Liver (tissue), 9 donors: ENCODE measurements around the gene HTR7. TPM values are rescaled to one million over a fixed set of nuclear protein-coding genes. Genes with fewer than 3 reads are reported as not detected.

Source experiments
- DNase-seq: peaks from one replicate; pipeline ENCODE4 v3.0.0-alpha.2; 2017; ENCODE audit warnings: low spot score
- H3K27ac ChIP-seq, 2 donors: one replicate each; pipeline ENCODE4 v1.7.0; 2013; ENCODE audit warnings: inconsistent platforms in 2 of 2, low read length in 2 of 2, control low read depth in 1 of 2, low read depth in 1 of 2, mild to moderate bottlenecking in 1 of 2
- H3K27me3 ChIP-seq, 4 donors: one replicate each; pipeline versions ENCODE4 v1.6.1 to v1.7.0; 2013; ENCODE audit warnings: low read length in 3 of 4, inconsistent platforms in 1 of 4, mild to moderate bottlenecking in 1 of 4, moderate library complexity in 1 of 4; ENCODE audit not compliant: control insufficient read depth in 4 of 4, insufficient read depth in 4 of 4
- H3K36me3 ChIP-seq, 4 donors: one replicate each; pipeline versions ENCODE4 v1.6.1 to v1.7.0; 2013; ENCODE audit warnings: low read length in 3 of 4, mild to moderate bottlenecking in 3 of 4, low read depth in 1 of 4, moderate library complexity in 1 of 4; ENCODE audit not compliant: control insufficient read depth in 4 of 4, insufficient read depth in 3 of 4
- H3K4me1 ChIP-seq, 4 donors: one replicate each; pipeline versions ENCODE4 v1.6.1 to v1.7.0; 2013; ENCODE audit warnings: low read length in 3 of 4, mild to moderate bottlenecking in 3 of 4, moderate library complexity in 1 of 4; ENCODE audit not compliant: control insufficient read depth in 4 of 4, insufficient read depth in 4 of 4
- H3K4me3 ChIP-seq, 3 donors: one replicate each; pipeline versions ENCODE4 v1.6.1 to v1.7.0; 2013; ENCODE audit warnings: low read length in 3 of 3, control low read depth in 1 of 3, low read depth in 1 of 3, mild to moderate bottlenecking in 1 of 3
- H3K9ac ChIP-seq, 2 donors: one replicate each; pipeline ENCODE4 v1.7.0; 2013; ENCODE audit warnings: low read length in 2 of 2, mild to moderate bottlenecking in 2 of 2, moderate library complexity in 2 of 2, control low read depth in 1 of 2, low read depth in 1 of 2
- H3K9me3 ChIP-seq, 4 donors: one replicate each; pipeline versions ENCODE4 v1.6.1 to v1.7.0; 2013; ENCODE audit warnings: low read length in 3 of 4; ENCODE audit not compliant: control insufficient read depth in 4 of 4
- ATF3 ChIP-seq: IDR thresholded peaks from 2 replicates; pipeline ENCODE4 v1.6.1; 2016; ENCODE audit warnings: antibody characterized with exemption
- EGR1 ChIP-seq, 2 donors: IDR thresholded peaks; 2 replicates each; pipeline ENCODE4 v1.6.1; 2016 to 2018; ENCODE audit warnings: antibody characterized with exemption in 2 of 2, low read depth in 2 of 2
- FOXA1 ChIP-seq: IDR thresholded peaks from 2 replicates; pipeline ENCODE4 v1.6.1; 2016; ENCODE audit warnings: antibody characterized with exemption
- FOXA2 ChIP-seq: IDR thresholded peaks from 2 replicates; pipeline ENCODE4 v1.6.1; 2016; ENCODE audit warnings: antibody characterized with exemption
- GABPA ChIP-seq, 2 donors: IDR thresholded peaks in 1 of 2; conservative IDR thresholded peaks in 1 of 2; 2 replicates each; pipeline ENCODE4 v1.6.1; 2016; ENCODE audit warnings: antibody characterized with exemption in 2 of 2, mild to moderate bottlenecking in 1 of 2, moderate library complexity in 1 of 2
- HNF4G ChIP-seq: IDR thresholded peaks from 2 replicates; pipeline ENCODE4 v1.6.1; 2016; ENCODE audit warnings: antibody characterized with exemption
- JUND ChIP-seq, 2 donors: IDR thresholded peaks; 2 replicates each; pipeline ENCODE4 v1.6.1; 2016; ENCODE audit warnings: antibody characterized with exemption in 2 of 2
- MAX ChIP-seq: IDR thresholded peaks from 2 replicates; pipeline ENCODE4 v1.6.1; 2016; ENCODE audit warnings: antibody characterized with exemption
- NR2F2 ChIP-seq: IDR thresholded peaks from 2 replicates; pipeline ENCODE4 v1.6.1; 2016; ENCODE audit warnings: antibody characterized with exemption
- RXRA ChIP-seq, 2 donors: IDR thresholded peaks; 2 replicates each; pipeline ENCODE4 v1.6.1; 2017 to 2018; ENCODE audit warnings: antibody characterized with exemption in 2 of 2, mild to moderate bottlenecking in 1 of 2
- SP1 ChIP-seq: IDR thresholded peaks from 2 replicates; pipeline ENCODE4 v1.6.1; 2018; ENCODE audit warnings: antibody characterized with exemption, mild to moderate bottlenecking
- TAF1 ChIP-seq: conservative IDR thresholded peaks from 2 replicates; pipeline ENCODE4 v1.6.1; 2016; ENCODE audit warnings: antibody characterized with exemption, mild to moderate bottlenecking
- YY1 ChIP-seq: IDR thresholded peaks from 2 replicates; pipeline ENCODE4 v1.6.1; 2016; ENCODE audit warnings: antibody characterized with exemption, mild to moderate bottlenecking
- whole genome bisulfite sequencing: extraction: QIAGEN DNeasy Blood & Tissue Kit; methylation state at CpG from one replicate; pipeline ENCODE4 v1.1.7; 2013; 5-methylcytosine and 5-hydroxymethylcytosine counted together
- polyA plus RNA-seq, 2 donors: library from polyadenylated mRNA; stranded (reverse) in 1 of 2; unstranded in 1 of 2; fragments of 200-250 nt in 1 of 2; fragments of >200 nt in 1 of 2; fragmentation: Nextera tagmentation in 1 of 2; extraction: Ambion mirVana in 1 of 2; gene quantifications; one replicate each; pipeline versions ENCODE4 v1.2.1 to v1.2.3, GENCODE V29; 2013 to 2015
- total RNA-seq, 2 donors: library from RNA; depleted of rRNA; stranded (reverse); fragments of >200 nt; gene quantifications; one replicate each; pipeline ENCODE4 v1.2.3, GENCODE V29; 2014
- TF ChIP-seq, protein P1 (sequence below): IDR thresholded peaks from 2 replicates; pipeline ENCODE4 v1.6.1; 2016; ENCODE audit warnings: antibody characterized with exemption, mild to moderate bottlenecking
- TF ChIP-seq, protein P2 (sequence below): fragments of 150-350 bp; IDR thresholded peaks from 2 replicates; pipeline ENCODE4 v1.5.1; 2017; ENCODE audit warnings: improper control_type of control experiment, low read depth, low read length; ENCODE audit not compliant: missing input control
- donor health status: healthy.
- donor health status: healthy.
- donor health status: healthy.
- donor health status: healthy.
- donor health status: healthy.

Gene HTR7
- total and polyA plus RNA-seq, 4 donors: 0.17 to 0.61 (median 0.18) TPM; not detected in 1

DNA sequence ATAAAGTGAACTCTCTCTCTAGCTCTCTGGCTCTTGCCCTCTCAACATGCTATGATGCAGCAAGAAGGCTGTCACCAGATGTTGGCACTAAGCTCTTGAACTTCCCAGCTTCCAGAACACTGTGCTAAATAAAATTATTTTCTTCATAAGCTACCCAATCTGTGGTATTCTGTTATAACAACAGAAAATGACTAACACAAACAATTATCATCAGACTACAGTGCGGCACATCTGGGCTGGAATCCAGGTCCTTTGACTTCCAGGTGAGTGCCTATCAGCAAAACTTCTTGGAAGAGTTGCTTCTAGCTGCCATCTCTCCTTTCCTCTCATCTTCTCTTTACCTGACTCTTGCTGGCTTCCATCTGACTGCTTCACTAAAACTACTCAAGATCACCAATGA, 20.4 kb downstream of the HTR7 start:
- DNase-seq: no peak
- H3K36me3 ChIP-seq: no peaks in the 10 kb centered on the region
- H3K9ac ChIP-seq: no peak overlapping the region
- peaks cover 0 to 2% (median 0%) of the 10 kb centered on the region in 4 donors for H3K9me3 ChIP-seq
- no peak overlapping the region for H3K4me3 ChIP-seq
- peaks cover 0 to 4% (median 0%) of the 10 kb centered on the region in 4 donors for H3K27me3 ChIP-seq
- H3K27ac ChIP-seq: no peak overlapping the region
- WGBS: 83% methylated on average over 1 of the region's 1 CpG
- no peaks in the 10 kb centered on the region for H3K4me1 ChIP-seq
- TF ChIP-seq GABPA (IDR thresholded peaks at IDR 0.05 in 1 of 2, conservative IDR thresholded peaks at IDR 0.05 in 1 of 2) (no peak), MAX (no peak), JUND (IDR thresholded peaks at IDR 0.05) (no peak), NR2F2 (no peak), SP1 (no peak), HNF4G (no peak), ATF3 (no peak), TAF1 (no peak), EGR1 (IDR thresholded peaks at IDR 0.05; ENCODE audit: low read depth in 2 of 2) (no peak), YY1 (no peak), RXRA (IDR thresholded peaks at IDR 0.05) (no peak), FOXA2 (no peak), FOXA1 (no peak)
- TF ChIP-seq, protein P1, sequence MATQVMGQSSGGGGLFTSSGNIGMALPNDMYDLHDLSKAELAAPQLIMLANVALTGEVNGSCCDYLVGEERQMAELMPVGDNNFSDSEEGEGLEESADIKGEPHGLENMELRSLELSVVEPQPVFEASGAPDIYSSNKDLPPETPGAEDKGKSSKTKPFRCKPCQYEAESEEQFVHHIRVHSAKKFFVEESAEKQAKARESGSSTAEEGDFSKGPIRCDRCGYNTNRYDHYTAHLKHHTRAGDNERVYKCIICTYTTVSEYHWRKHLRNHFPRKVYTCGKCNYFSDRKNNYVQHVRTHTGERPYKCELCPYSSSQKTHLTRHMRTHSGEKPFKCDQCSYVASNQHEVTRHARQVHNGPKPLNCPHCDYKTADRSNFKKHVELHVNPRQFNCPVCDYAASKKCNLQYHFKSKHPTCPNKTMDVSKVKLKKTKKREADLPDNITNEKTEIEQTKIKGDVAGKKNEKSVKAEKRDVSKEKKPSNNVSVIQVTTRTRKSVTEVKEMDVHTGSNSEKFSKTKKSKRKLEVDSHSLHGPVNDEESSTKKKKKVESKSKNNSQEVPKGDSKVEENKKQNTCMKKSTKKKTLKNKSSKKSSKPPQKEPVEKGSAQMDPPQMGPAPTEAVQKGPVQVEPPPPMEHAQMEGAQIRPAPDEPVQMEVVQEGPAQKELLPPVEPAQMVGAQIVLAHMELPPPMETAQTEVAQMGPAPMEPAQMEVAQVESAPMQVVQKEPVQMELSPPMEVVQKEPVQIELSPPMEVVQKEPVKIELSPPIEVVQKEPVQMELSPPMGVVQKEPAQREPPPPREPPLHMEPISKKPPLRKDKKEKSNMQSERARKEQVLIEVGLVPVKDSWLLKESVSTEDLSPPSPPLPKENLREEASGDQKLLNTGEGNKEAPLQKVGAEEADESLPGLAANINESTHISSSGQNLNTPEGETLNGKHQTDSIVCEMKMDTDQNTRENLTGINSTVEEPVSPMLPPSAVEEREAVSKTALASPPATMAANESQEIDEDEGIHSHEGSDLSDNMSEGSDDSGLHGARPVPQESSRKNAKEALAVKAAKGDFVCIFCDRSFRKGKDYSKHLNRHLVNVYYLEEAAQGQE: no peak
- TF ChIP-seq, protein P2, sequence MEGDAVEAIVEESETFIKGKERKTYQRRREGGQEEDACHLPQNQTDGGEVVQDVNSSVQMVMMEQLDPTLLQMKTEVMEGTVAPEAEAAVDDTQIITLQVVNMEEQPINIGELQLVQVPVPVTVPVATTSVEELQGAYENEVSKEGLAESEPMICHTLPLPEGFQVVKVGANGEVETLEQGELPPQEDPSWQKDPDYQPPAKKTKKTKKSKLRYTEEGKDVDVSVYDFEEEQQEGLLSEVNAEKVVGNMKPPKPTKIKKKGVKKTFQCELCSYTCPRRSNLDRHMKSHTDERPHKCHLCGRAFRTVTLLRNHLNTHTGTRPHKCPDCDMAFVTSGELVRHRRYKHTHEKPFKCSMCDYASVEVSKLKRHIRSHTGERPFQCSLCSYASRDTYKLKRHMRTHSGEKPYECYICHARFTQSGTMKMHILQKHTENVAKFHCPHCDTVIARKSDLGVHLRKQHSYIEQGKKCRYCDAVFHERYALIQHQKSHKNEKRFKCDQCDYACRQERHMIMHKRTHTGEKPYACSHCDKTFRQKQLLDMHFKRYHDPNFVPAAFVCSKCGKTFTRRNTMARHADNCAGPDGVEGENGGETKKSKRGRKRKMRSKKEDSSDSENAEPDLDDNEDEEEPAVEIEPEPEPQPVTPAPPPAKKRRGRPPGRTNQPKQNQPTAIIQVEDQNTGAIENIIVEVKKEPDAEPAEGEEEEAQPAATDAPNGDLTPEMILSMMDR: no peak

- Histone ChIP-seq H3K27me3 (peaks cover 0 to 4% (median 0%) of the 10 kb centered on the region in 4 donors), H3K4me1 (no peaks in the 10 kb centered on the region), H3K36me3 (no peaks in the 10 kb centered on the region), H3K27ac (no peak overlapping the region), H3K9ac (no peak overlapping the region), H3K4me3 (no peak overlapping the region), H3K9me3 (no peaks in the 10 kb centered on the region)
- no peak for TF ChIP-seq JUND (IDR thresholded peaks at IDR 0.05)
- TF ChIP-seq, protein P1: no peak
- no peak for TF ChIP-seq TAF1
- no peak for TF ChIP-seq EGR1 (IDR thresholded peaks at IDR 0.05; ENCODE audit: low read depth in 2 of 2)
- TF ChIP-seq, protein P2: no peak
- no peak for TF ChIP-seq SP1
- TF ChIP-seq MAX: no peak
- TF ChIP-seq FOXA1: no peak
- no peak for TF ChIP-seq RXRA (IDR thresholded peaks at IDR 0.05)
- no peak for TF ChIP-seq NR2F2
- 74% methylated on average over 3 of the region's 3 CpGs for WGBS
- no peak for DNase-seq
Measured at GRCh38 chr10:90834326-90834725, 23.5 kb downstream of the HTR7 start.
